NB4 (cell line): ENCODE data around the gene TNFAIP8L3.

ENCODE experiments used
- MYC ChIP-seq: IDR thresholded peaks from 2 replicates; pipeline ENCODE4 v1.6.1; 2011; ENCODE audit warnings: low read depth, low read length
- POLR2A ChIP-seq: IDR thresholded peaks from 2 replicates; pipeline ENCODE4 v1.6.1; 2011; ENCODE audit warnings: mild to moderate bottlenecking; ENCODE audit not compliant: insufficient read length; ENCODE audit errors: extremely low read depth
- TF ChIP-seq, protein P1 (sequence below): IDR thresholded peaks from one replicate; pipeline ENCODE4 v1.5.1; 2012; ENCODE audit warnings: low read depth, low read length
- TF ChIP-seq, protein P2 (sequence below): IDR thresholded peaks from 2 replicates; pipeline ENCODE4 v1.6.1; 2011; ENCODE audit warnings: low read depth, low read length

GRCh38 chr15:51053571-51053970 is 41.1 kb downstream of the TNFAIP8L3 start:
- TF ChIP-seq, protein P1, sequence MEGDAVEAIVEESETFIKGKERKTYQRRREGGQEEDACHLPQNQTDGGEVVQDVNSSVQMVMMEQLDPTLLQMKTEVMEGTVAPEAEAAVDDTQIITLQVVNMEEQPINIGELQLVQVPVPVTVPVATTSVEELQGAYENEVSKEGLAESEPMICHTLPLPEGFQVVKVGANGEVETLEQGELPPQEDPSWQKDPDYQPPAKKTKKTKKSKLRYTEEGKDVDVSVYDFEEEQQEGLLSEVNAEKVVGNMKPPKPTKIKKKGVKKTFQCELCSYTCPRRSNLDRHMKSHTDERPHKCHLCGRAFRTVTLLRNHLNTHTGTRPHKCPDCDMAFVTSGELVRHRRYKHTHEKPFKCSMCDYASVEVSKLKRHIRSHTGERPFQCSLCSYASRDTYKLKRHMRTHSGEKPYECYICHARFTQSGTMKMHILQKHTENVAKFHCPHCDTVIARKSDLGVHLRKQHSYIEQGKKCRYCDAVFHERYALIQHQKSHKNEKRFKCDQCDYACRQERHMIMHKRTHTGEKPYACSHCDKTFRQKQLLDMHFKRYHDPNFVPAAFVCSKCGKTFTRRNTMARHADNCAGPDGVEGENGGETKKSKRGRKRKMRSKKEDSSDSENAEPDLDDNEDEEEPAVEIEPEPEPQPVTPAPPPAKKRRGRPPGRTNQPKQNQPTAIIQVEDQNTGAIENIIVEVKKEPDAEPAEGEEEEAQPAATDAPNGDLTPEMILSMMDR = no peak
- TF ChIP-seq, protein P2, sequence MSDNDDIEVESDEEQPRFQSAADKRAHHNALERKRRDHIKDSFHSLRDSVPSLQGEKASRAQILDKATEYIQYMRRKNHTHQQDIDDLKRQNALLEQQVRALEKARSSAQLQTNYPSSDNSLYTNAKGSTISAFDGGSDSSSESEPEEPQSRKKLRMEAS = no peak
- TF ChIP-seq POLR2A = no peak
- TF ChIP-seq MYC = no peak
